HG02678 (cell line): ENCODE data around the gene CRCP.
"Not testable (repeated sequence)": the region's sequence is repeated elsewhere in the genome, so short reads cannot be mapped to it uniquely, and the experiment has no call there.

Experiments used
- ATAC-seq: cut with Tn5 transposase; IDR thresholded peaks from one replicate; pipeline ENCODE4 v1.9.1; 2021; ENCODE audit warnings: mild to moderate bottlenecking, moderate library complexity; ENCODE audit not compliant: unreplicated experiment

CRCP gene

GRCh38 chr7:66114743-66115649, at the start of gene CRCP:
CRCP (plus strand) TSS chr7:66114847; CDS start chr7:66114963, 116 bp downstream.
- peak; percentile 90 for ATAC-seq

GRCh38 chr7:66069732-66070131, 44.9 kb upstream of the CRCP start:
- no peak for ATAC-seq

- ATAC-seq: no peak
Observed at GRCh38 chr7:66070222-66070621, 44.4 kb upstream of the CRCP start.

- not testable (repeated sequence) for ATAC-seq
Observed at GRCh38 chr7:66072208-66072607, 42.4 kb upstream of the CRCP start.

- ATAC-seq: peak; percentile 99
Observed at GRCh38 chr7:66075590-66076461, 38.8 kb upstream of the CRCP start, which contains the start of gene ASL. ASL (plus strand) TSS chr7:66075819; CDS start chr7:66076082, 263 bp downstream.

GRCh38 chr7:66076462-66077329, 38.0 kb upstream of the CRCP start:
- ATAC-seq: no peak

GRCh38 chr7:66078067-66078466, 36.6 kb upstream of the CRCP start:
- ATAC-seq: no peak

GRCh38 chr7:66082083-66082482, 32.6 kb upstream of the CRCP start:
- ATAC-seq: no peak

GRCh38 chr7:66082886-66083415, 31.7 kb upstream of the CRCP start:
- ATAC-seq: no peak

GRCh38 chr7:66083677-66084076, 31.0 kb upstream of the CRCP start:
- ATAC-seq: no peak

GRCh38 chr7:66088861-66089838, 25.5 kb upstream of the CRCP start:
- no peak for ATAC-seq

- ATAC-seq: no peak
Observed at GRCh38 chr7:66092654-66093053, 22.0 kb upstream of the CRCP start.

- ATAC-seq: no peak
Observed at GRCh38 chr7:66095010-66095409, 19.6 kb upstream of the CRCP start.

GRCh38 chr7:66099232-66099550, 15.5 kb upstream of the CRCP start:
- no peak for ATAC-seq

GRCh38 chr7:66099551-66100407, 14.9 kb upstream of the CRCP start:
- ATAC-seq: peak; percentile 81

GRCh38 chr7:66100408-66101050, 14.1 kb upstream of the CRCP start:
- ATAC-seq: no peak

GRCh38 chr7:66102168-66102567, 12.5 kb upstream of the CRCP start:
- not testable (repeated sequence) for ATAC-seq

- ATAC-seq: not testable (repeated sequence)
Observed at GRCh38 chr7:66103994-66104393, 10.7 kb upstream of the CRCP start.
